ENCODE data around the gene DPYD.

DNA sequence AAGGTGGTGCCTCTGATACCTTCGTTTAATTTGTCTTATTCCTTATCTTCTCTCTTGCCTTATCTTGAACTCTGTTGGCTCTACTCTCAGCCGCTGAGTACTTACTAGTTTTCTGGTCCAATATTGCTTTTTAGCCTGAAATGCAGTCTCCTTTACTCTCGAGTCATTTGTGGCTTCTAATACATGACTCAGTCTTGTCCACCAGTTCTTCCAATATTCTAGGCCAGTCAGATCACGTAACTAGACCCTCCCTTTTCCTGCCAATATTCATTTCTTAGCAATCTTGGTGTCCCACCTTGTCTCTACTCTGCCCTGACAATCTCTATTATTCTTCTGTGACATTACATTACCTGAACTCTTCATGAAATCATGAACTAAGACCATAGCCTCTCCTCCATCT, 555.8 kb downstream of the DPYD start:
- TF ChIP-seq, protein P1, sequence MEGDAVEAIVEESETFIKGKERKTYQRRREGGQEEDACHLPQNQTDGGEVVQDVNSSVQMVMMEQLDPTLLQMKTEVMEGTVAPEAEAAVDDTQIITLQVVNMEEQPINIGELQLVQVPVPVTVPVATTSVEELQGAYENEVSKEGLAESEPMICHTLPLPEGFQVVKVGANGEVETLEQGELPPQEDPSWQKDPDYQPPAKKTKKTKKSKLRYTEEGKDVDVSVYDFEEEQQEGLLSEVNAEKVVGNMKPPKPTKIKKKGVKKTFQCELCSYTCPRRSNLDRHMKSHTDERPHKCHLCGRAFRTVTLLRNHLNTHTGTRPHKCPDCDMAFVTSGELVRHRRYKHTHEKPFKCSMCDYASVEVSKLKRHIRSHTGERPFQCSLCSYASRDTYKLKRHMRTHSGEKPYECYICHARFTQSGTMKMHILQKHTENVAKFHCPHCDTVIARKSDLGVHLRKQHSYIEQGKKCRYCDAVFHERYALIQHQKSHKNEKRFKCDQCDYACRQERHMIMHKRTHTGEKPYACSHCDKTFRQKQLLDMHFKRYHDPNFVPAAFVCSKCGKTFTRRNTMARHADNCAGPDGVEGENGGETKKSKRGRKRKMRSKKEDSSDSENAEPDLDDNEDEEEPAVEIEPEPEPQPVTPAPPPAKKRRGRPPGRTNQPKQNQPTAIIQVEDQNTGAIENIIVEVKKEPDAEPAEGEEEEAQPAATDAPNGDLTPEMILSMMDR (conservative IDR thresholded peaks at IDR 0.05): no peak
- TF ChIP-seq ZFX (IDR thresholded peaks at IDR 0.05): no peak

All from C4-2B (cell line).